ELF-1 (cell line): ENCODE results near the gene NODAL.

Experiments used
- DNase-seq: peaks from one replicate; pipeline ENCODE4 v3.0.0-alpha.2; 2016; ENCODE audit warnings: low read depth, low spot score

The NODAL gene

DNA sequence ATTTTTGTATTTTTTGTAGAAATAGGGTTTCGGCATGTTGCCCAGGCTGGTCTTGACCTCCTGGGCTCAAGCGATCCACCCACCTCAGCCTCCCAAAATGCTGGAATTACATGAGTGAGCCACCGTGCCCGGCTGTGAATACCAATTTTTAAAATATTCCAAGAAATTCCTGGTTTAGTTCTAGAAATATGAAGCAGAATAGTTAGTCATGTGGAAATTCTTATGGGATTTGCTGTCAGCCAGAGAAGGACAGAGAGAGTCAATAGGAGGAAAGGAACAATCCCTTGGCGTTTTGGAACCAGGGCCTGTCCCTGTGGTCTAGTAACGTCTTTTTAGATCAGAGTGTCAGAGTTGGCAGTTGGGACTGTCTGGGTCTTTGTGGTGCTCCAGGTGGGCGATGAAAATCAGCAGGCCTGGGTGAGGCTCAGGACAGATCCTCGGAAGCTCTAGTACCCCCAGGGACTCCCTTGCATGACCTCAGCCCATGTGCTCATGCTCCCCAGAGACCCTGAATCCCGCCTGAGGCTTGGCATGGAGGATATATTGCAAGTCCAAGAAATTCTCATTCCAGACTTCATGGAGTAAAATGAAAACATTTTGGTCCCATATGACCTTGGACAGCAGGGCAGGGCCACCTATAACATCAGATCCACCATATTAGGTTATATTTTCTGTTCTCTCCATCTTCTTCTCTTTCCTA lies 7.8 kb downstream of the NODAL start:
- no peak for DNase-seq

DNA sequence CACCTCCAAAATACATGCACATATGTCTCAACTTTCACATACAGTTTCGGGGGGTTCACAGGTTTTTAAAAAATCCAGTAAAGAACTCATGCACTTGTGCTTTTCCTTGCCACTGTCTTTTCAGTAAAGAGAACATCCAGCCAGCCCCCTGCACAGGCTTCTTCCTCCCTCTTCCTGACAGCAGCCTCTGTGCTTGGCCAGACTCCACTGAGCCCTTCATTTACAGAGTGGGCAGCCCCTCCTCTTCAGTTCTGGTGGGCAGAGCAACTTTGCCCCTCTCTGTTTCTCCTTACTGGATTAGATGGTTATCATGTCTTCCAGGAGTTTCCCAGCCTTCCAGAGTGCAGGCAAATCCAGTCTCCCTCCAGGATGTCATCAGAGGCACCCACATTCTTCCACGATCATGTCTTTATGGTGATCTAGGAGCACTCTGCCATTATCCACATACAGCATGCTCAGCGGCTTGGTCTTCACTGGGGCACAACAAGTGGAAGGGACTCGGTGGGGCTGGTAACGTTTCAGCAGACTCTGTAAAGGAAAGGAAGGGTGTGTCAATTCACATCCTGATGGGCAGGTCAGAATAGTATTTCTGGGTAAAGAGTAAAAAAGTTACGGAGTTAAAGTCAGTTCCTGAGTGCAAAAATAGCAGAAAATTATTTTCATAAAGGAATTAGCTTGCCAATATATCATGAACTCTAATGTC lies 8.8 kb downstream of the NODAL start:
- no peak for DNase-seq

- no peak for DNase-seq
These were observed 9.4 kb downstream of the NODAL start for GRCh38 chr10:70432101-70432500.

- DNase-seq = peak; percentile 61
These were observed 10.7 kb downstream of the NODAL start for GRCh38 chr10:70430493-70431445.

DNA sequence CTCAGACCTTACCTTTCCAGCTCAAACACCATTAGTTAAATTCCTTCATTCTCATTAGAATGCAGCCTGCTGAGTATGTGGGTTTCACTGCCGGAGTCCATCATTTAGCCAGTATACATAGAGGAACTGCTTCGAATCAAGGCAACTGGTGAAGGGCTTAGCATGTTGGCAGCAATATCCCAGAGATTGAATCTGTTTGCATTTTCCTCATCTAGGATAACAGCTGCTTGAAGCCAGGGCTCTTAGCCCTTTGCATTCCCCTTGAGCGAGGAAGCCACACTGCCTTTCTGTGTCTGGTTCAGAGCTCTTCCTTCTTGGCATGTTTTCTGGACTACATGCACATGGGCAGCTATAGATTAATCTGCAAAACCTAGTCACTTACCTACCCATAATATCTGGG lies 14.7 kb downstream of the NODAL start:
- no peak for DNase-seq

GRCh38 chr10:70425096-70425495 lies 16.4 kb downstream of the NODAL start:
- DNase-seq = no peak

DNA sequence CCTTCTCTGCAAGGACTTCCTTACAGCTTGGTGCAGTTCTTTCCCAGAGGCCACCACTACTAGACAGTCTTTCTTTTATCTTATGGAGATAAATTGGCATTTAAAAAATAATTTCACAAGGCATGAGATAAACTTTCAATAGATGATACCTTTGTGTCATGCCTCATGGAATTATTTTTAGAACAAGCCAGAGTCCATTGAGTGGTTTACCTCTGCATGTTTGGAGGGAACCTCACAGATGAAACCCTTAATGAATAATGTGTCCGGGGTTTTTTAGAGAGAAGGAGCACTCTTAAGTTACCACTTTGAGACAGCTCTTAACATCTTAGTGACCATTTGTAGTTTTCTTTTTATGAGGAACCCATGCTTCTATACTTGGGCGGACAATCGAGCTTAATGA lies 17.2 kb downstream of the NODAL start:
- DNase-seq = no peak

DNA sequence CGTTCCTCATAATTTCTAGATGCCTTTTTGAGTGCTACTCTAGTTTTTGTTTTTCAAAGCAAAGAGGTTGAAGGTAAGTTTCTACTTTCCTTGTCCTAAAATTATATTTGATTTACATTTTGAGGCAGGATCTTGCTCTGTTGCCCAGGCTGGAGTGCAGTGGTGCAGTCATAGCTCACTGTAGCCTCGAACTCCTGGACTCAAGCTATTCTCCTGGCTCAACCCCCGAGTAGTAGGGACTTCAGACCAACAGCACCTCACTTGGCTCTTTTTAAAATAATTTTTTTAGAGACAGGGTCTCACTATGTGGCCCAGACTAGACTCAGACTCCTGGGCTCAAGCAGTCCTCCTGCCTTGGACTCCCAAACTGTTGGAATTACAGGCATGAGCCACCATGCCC lies 22.8 kb downstream of the NODAL start:
- no peak for DNase-seq

DNA sequence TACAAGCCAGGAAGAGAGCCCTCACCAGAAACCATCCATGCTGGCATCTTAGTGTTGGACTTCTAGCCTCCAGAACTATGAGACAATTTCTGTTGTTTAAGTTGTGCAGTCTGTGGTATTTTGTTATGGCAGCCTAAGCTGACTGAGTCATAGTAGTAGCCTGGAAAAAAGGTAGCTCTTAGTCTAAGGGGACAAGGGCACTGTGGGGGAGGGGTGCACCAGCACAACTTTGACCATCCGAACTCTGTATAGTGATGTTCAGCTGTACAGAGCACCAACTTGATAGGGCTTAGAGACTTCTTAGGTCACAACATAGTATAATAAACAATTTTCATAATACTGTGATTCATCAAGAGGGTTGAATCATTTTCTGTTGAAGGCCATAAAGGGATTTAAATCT lies 23.3 kb downstream of the NODAL start:
- DNase-seq = no peak

- DNase-seq = no peak
These were observed 23.9 kb downstream of the NODAL start for GRCh38 chr10:70417568-70417967.

- no peak for DNase-seq
These were observed 29.1 kb downstream of the NODAL start for GRCh38 chr10:70412356-70412755.

DNA sequence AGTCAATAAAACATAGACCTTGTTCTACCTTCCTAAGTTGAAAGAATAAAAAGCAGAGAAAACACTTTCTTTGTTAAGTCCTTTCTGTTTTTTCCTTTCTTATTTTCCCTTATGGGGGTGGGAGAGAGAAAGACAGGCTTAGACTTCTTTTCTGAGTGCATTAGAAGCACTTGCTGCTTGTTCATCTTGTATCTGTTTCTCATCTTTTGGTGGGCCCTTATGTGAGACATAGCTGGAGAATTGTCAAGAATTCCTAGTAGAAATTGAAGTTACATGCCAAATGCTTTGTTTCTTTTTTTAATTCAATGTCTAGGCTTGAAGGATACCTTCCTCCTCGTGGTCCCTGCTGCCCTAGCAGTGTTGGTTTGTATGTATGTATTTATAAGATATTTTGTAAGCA lies 30.9 kb downstream of the NODAL start:
- DNase-seq = no peak

GRCh38 chr10:70409772-70410171 lies 31.7 kb downstream of the NODAL start:
- DNase-seq = no peak

GRCh38 chr10:70405037-70405824 lies 36.2 kb downstream of the NODAL start:
- peak; percentile 69 for DNase-seq

DNA sequence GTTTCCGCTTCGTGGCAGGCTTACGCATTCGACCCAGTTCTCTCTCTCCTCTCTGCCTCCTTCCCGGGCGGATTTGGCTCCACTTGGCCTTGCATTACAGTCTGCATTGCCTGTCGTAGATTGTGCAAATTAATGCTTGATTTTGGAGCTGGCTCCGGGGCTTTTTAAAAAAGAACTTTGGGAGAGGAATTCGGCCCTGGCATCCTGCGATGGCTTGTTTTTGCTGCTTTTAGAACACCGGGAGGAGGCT lies 36.8 kb downstream of the NODAL start:
- peak; percentile 54 for DNase-seq

DNA sequence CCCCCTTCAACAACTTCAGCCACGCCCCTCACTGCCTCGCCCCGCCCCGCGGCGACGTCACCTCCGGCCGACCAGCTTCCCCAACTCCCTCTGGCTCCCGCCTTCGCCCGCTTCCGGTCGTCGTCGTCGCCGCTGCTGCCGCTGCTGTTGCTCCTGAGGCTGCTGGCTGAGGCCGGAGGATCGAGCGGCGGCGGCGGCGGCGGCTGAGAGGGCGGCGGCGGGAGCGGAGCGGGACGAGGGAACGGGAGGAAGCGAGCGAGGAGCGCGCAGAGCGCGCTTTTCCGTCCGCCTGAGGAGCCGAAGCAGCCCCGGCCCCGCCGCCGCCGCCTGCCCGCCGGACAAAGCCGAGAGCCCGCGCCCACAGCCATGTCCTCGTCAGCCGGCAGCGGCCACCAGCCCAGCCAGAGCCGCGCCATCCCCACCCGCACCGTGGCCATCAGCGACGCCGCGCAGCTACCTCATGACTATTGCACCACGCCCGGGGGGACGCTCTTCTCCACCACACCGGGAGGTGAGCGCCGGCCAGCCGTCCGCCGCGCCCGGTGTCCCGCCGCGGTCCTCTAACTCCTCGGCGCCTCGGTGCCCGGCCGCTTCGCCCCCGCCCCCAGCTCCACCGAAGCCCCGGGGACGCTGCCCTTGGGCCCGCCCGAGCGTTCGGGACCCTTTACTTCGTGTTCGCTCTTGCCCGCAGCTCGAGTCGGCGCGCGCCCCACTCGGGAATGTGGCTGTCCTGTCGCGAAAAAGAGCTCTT lies 37.3 kb downstream of the NODAL start, which contains the start of gene EIF4EBP2:
EIF4EBP2 (plus strand) TSS at position 110 of the 751 bp plus-strand sequence; CDS start at position 367, 257 bp downstream.
- peak; percentile 96 for DNase-seq

GRCh38 chr10:70403483-70404035 lies 37.9 kb downstream of the NODAL start:
- no peak for DNase-seq

DNA sequence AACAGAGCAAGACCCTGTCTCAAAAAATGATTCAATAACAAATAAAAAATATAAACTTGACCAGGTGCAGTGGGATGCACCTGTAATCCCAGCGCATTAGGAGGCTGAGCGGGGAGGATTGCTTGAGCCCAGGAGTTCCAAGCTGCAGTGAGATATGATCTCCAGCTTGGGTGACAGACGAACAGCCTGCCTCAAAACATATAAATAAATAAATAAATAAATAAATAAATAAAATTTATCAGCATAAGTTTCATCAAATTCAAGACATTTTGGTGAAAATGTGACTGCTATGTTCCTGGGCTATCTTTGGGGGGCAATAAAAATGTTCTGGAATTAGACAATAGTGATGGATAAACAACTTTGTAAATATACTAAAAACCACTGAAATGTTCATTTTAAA lies 42.3 kb downstream of the NODAL start:
- no peak for DNase-seq

GRCh38 chr10:70396140-70396539 lies 45.3 kb downstream of the NODAL start:
- DNase-seq = no peak

GRCh38 chr10:70391654-70392053 lies 49.8 kb downstream of the NODAL start:
- no peak for DNase-seq
